Measurements from ENCODE around the gene COX10.
"Not testable (repeated sequence)": the region's sequence is repeated elsewhere in the genome, so short reads cannot be mapped to it uniquely, and the experiment has no call there.

Gene COX10

DNA sequence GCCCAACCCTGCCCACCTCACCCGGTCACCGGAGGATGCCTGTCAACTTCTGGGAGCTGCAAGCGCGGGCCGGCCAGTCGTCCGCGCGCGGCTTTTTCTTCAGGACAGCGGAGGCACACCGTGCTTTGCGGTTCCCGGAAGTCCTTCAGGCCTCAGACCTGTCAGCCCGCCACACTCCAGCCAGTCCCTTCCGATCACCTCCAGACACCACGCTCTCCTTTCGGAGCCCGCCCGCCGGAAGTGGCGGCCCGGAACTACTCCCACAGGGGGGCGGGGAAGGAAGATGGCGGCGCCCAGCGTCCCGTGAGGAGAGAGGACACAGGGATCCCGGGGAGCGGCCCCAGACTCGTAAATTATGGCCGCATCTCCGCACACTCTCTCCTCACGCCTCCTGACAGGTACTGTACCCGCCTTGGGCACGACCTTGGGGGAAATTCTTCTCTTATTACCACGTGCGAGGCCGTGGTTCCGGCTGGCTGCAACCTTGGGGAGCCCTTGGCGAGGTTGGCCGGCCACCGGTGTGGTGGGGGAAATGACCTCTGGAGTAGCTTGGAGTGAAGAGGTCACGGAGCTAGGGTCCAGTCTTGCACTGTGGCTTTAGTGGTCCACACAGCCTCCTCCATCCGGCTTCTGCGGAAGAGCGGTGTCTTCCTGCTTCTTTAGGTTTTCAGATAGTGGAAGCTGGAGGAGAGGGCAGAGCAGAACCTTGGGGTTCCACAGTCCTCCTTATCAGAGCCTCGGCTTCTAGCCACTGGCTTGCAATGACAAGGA lies at the start of gene COX10:
Gene COX10 (plus strand): TSS at position 254 of the 771 bp plus-strand sequence. CDS start 102 bp downstream, at position 356.
- peak; percentile 98 for DNase-seq

DNA sequence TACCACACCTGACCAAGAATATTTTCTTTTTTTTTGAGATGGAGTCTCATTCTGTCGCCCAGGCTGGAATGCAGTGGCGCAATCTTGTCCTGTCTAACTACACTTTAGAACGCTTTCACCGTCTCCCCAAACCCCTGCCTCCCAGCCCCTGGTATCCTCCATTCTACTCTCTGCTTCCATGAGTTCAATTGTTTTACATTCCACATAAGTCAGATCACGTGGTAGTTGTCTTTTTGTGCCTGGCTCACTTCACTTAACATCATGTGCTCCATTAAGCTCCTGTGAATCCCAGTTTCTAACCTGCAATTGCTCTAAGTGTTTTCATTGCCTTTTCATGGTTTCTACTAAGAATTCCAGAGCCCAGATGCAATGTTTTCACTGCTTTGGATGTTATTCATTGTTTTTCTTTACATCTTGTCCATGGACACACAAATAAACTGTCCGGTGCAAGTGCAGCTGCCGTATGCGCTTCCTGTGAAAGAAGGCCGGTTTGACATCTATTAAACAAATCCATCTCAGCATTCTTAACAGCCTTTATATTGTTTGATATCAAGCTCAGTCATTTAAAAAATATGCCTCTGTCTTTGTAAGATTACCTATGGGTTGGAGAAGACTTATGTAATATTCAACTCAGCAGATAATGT lies 47.5 kb upstream of the COX10 start:
- DNase-seq: not testable (repeated sequence)

DNA sequence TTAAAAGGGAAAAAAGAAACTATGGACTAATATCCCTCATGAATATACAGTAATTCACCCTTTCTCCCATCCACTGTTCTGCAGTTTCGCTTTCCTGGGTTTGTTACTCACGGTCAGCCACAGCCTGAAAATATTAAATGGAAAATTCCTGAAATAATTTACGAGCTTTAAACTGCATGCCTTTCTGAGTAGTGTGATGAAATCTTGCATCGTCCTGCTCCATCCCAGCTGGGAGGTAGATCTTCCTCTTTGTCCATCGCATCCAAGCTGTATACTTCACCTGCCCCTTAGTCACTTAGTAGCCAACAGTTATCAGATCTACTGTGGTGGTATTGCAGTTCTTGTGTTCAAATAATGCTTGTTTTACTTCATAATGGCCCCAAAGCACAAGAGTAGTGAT lies 39.5 kb upstream of the COX10 start:
- DNase-seq: not testable (repeated sequence)

DNA sequence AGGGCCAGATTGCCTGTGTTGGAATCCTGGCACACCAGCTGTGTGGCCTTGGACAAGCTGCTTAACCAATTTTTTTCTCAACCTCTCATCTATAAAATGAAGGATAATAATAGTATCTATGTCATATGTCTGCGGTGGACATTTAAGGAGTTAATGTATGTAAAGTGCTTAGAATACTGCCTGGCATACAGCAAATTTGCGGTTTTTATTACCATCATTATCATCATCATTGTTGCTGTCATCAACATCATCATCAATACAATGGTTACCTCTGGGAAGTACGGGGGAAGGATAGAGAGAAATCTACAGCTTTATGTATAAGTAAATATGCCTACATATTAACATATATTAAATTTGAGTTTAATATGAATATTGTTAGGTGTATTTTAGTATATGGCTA lies 37.1 kb upstream of the COX10 start:
- no peak for DNase-seq

DNA sequence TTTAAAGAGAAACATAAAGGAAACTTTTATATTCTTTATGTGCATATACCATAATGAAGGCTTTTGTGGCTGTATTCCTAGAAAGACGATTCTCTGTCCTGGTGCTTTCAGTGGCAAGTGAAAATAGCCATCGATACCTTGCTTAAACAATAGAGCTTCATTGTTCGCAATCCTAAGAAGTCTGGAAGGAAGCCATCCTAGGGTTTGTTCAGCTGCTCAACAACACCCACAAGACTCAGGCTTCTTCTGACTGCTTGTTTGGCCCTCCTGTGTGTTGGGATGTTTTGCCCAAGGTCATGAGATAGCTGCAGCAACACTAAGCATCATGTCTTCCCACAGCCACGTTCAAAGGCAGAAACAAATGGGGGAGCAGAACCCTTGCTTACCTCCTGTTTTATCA lies 36.1 kb upstream of the COX10 start:
- no peak for DNase-seq

DNA sequence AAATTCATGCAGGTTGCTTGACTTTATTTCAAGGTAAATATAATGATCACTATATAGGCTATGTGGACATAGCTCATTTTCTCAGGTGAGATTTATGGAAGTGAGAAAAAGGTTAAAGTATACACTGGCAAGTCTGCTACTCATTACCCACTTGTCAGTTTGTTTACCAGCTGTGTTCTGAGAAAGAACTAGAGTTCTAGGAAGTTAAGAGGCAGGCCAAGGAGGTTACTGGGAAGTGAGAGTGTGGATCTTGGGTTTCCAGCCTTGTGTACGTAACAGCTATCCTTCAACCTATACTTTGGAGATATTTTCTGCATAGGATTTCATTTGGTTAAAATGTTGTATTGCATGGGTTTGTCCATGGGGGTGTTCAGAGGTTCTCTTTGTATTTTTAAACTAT lies 31.9 kb upstream of the COX10 start:
- no peak for DNase-seq

DNA sequence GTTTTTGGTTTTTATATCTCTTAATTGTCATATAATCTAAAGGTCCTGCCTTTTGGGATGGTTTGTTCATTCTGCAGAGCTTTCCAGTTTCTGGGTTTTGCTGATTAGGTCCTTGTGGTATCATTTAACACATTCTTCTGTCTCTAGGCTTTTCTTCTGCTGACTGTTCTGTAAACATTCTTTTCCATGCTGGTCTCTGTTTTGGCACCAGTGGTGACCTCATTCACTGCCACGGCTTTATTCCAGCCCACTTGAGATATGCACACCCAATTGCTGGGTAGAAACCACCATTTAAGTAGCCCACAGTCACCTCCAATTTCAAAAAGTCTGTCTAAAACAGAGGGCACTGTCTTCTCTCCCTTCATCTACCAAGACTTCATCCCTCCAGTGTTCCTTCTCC lies 31.1 kb upstream of the COX10 start:
- no peak for DNase-seq

DNA sequence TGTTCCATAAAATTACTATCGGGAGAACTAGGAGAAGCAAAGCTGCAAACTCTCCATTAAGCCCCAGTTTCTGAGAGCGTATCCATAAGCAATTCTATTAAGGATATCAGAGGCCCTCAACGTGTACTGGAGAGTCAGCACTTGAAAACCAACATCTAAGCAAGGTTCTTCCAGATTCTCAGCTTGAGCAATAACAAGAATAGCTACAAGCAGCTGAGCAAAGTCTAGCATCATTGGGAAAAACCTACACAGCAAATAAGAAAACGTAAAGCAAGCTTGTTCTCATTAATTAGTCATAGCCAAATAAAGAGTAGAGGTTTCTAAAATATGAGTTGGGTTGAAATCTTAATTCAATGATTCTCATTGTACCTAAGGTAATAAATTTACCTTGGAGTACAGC lies 26.9 kb upstream of the COX10 start:
- no peak for DNase-seq

DNA sequence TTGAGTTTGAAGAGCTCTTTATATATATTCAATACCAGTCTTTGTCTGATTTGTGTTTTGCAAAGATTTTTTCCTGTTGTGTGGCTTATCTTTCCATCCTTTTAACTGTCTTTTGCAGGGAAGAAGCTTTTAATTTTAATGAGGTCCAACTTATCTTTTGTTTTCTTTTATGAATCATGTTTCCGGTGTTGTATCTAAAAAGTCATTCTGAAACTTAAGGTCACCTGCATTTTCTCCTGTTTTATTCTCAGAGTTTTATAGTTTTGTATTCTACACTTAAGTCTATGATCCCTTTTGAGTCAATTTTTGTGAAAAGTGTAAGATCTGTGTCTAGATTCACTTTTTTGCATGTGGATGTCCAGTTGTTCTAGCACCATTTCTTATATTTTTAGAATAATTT lies 24.6 kb upstream of the COX10 start:
- no peak for DNase-seq

DNA sequence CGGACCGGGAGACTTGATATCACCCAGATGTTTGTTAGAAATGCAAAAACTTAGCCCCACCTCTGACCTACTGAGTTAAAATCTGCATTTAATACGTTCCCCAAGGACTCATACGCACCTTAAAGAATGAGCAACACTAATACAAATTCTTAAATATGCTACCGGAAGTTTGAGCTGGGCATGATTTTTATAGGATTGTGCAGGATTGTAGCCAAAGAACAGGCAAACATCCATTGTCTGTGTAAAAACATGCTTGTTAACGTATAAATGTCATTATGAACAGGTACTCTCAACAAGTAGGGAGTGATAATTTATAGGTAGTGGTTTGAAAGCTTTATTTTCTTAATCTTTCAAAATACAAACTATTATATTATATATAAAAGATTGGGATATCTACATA lies 22.3 kb upstream of the COX10 start:
- no peak for DNase-seq

DNA sequence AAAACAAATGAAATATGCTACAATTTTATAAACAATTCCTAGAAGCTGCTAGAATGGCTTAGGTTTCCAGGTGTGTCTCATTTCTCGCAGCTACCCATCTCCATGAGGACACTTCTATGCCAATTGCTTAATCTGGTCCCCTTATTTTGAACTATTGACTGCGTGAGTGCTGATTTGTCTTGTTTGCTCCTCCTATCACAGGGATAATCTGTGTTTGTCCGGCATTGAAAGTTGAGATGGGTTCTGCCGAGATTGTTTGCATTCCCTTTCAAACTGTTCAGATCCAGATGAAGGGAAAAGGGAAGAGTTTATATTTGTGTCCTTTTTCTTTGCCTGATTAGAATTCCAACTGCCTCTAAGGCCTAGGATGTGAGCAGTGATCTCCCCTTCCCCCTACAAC lies 21.7 kb upstream of the COX10 start:
- DNase-seq: no peak

DNA sequence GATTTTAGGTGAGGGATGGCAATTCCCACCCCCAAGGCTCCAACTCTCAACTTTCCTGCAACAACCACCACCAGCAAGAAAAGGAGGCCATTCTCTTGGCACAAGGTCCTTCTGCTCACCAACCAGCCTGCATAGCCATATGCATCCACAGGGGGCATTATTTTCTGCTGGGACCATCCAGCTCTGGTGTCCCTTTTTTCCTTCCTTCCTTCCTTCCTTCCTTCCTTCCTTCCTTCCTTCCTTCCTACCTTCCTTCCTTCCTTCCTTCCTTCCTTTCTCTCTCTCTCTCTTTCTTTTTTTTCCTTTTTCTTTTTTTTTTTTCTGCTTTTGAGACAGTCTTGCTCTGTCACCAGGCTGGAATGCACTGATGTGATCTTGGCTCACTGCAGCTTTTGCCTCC lies 21.1 kb upstream of the COX10 start:
- DNase-seq: no peak

DNA sequence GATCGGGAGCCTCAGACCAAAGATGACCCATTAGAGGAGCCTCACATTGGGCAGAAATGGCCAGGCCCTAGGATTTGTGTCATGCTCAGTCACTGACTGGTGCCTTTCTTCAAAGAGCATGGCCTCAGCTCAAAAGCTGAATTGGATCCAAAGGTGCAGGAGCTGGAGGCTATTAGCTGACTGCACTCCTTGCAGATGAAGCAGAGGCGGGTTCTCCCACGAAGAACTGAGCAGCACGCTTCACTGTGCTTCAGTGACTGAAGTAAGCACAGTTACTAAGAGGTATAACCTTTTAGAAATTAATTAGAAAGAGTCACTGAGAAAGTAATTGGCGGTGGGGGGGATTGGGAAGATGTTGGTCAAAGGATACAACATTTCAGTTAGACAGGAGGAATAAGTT lies 18.7 kb upstream of the COX10 start:
- no peak for DNase-seq

DNA sequence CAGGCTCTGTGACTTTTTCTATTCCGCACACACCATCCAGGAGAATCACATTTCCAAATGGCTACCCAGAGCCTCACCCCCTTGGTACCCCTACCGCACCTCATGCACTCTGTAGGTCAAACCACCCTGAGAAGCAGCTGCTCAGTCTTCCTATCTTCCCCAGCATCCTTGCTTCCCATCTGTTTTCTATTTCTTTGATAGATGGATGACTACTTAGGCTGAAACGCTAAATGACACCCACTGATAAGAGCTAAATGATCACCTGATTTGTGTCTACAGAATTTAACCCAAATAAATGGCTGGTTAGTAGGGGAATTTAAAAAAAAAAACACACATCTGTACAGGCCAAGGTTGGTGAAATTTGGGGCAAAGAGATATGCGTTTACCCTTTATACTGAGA lies 17.6 kb upstream of the COX10 start:
- no peak for DNase-seq

DNA sequence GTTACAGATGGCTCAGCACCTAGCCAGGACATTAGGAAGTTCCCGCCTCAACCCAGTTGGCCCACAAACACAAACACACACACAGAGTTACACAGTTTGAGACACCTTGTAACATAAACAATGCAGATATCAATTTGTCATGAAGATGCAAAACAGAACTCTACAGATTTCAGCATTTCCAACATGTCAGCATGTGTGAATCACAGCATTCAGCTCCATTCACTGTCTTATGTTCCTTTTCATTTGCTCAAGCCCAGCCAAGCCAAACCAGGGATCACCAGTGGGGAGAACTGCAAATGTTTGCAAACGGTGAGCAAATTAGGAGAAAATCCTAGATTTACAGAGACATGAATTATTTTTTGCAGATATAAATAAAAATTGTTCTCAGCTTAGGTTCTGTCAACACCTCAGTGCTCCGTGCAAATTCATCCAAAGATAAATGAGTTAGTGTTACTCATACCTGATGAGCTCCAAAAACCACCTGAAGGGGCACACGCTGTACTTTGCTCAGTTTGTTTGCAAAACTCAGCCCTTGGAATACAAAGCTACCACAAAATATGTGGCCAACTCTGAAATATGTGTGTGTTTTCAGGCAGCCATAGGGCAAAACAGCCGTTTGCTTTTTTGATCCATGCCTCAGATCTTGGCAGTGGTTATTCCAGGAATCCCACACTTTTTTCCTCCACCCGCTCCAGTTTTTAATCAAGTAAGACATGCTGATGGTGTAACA lies 16.3 kb upstream of the COX10 start:
- no peak for DNase-seq

DNA sequence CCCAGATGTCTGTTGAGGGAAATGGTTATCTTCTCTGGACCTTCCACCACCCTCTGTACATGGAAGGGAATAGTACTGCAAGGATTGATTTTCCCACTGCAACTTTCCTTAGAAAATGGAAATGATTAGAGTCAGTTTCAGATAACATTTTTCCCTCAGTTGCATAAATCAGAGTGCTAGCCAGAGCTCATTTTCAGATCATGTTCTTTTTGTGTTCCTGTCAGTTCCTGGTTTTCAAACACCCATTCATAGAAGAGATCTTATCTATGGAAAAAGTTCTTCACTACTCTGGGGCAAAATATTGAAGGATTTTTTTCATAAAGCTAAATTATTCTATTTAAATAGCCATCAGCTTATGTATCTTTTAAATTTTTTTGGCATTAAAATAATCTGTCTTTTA lies 11.7 kb upstream of the COX10 start:
- no peak for DNase-seq

DNA sequence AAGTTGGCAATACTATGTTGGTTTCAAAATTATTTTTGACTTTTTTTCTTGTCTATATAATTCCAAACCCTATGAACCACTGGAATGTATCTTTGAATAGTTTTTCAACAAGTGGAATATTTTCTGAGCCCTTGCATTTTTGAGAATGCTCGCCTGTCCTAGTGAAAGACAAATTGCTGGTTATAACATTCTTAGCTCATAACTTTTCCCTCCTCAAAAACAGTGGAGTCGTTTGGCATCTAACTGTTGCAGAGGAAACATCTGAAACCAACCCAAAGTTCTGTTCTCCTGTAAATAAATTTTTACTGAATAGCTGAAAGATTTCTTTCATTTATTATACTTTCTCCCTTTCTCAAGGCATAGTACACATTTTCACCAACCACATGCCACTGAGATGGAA lies 11.3 kb upstream of the COX10 start:
- DNase-seq: no peak

DNA sequence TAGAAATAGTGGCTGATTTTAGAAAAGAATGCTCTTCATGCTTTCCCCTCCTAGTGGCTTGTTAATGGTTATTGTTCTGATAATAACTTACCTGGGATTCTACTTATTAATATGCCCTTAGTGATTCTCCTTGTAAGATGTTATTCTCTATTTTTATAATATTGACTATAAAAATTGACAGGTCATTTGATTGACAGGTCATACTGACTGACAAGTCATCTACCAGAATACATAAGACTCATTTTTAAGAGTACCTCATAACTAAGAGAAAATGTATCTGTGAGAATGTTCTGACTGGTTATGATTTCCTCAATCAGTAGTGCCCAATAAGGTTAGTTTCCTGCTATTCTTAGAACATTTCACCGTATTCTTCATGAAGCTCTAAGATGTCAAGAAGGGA lies 8.6 kb upstream of the COX10 start:
- no peak for DNase-seq

DNA sequence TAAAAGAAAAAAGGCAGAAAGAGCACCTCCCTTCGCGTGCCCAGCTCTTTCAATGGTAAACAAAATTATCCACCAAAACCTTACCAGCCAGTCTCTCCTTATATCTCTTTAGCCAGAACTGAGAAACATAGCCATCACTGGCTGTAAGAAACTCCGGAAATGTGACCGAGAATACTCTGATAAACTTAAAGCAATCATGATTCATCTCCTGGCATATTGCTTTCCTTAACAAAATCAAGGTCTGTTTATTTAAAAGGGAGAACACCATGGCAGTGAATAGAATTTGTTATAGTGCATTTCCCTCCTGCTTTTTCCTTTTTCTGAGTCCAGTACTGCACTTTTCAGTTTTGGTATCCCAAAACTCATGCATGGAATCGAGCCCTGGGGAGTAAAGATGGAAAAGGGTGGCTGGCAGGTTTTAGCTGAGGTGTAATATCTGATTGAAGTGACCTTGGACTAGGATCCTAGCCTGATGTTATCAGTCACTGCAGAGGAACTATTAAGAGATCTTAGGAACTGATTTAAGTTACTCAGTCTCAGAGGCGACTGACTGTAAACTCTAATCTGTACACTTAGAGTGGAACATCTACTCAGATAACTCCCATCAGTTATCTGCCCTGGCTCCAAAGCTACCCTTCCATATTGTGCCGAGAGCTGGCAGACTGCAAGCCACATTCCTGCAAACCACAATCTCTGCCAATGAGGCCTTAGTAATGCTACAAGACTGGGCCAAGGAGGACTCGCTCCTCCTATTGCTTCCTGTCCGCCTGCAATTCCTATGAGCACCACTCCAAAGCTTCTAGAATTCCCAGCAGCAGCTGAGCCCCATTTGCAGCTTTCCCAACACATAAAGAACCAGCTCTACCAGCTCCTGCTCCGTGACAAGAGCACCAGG lies 7.4 kb upstream of the COX10 start:
- peak; percentile 95 for DNase-seq

DNA sequence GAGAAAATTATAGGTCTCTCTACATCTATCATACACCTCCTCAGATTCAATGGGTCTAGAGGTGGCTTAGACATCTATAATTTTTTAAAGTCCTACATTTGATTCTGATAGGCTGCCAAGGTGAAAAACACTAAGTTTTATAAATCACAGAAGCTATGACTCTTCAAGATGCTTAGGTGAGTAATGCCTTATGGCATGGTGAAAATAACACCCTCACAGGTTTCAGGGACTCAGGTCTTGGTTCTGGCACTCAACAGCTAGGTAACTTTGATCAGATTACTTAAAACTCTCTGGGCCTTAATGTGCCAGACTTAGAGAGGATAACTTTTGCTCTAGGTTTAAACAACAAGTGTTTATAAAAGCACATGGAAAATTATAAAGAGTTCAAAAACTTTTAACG lies 2.0 kb upstream of the COX10 start:
- DNase-seq: no peak

DNA sequence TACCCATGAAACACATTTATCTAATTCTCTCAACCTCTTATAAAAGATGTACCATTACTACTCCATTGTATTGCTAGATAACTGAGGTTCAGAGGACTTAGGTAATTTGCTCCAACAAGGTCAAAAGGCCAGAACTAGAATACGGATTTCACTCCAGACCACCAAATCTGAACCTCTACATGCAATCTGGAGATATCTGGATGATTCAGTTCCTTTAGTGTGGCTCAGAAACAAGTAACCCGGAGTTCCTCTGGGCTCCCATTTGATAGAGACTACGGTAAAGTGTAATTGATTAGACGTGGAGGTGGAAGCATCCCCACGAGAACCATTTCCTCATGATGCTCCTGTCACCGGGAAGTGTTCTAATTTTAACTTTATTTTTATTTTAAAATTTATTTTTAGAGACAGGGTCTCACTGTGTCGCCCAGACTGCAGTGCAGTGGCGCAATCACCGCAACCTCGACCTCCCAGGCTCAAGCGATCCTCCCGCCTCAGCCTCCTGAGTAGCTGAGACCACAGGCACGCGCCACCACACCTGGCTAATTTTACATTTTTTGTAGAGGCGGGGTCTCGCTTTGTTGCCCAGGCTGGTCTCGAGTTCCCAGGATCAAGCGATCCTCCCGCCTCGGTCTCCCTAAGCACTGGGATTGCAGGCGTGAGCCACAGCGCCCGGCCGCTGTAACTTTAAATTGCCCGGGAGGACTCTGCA lies 608 bp upstream of the COX10 start:
- no peak for DNase-seq

DNA sequence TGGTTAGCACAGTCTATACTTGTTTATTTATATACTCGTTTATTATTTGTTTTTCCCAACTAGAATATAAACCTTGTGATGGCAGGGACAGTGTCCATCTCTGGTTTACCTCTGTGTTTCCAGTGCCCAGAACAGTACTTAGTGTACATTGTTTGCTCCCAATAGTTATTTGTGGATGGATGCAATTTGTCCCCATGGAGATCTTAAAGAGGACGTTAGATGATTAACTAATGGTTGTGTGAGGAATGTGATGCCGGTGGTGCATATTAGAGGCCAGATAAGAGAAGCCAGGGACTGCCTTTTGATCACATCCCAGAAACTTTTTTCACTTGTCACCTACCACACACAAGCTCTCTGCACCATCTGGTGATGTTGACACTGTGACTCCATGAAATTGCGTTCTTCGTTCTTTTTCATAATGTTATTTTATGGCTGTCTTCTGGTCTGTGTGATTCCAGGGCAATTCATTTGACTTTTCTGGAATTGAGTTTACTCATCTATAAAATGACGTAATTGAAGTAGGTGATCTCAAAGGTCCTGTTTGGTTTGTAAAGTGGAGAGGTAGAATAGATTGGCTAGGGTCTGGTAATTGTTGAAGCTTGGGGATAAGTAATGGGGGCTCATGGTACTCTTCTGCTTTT lies 1.2 kb downstream of the COX10 start:
- DNase-seq: no peak

All from islet precursor cell (in vitro differentiated cells).